Measurements from ENCODE around the gene SLC25A19. TPM values are rescaled to one million over a fixed set of nuclear protein-coding genes. Genes with fewer than 3 reads are reported as not detected.

The SLC25A19 gene
- total RNA-seq, 1 experiment from 2014 or later: 19.4 TPM

DNA sequence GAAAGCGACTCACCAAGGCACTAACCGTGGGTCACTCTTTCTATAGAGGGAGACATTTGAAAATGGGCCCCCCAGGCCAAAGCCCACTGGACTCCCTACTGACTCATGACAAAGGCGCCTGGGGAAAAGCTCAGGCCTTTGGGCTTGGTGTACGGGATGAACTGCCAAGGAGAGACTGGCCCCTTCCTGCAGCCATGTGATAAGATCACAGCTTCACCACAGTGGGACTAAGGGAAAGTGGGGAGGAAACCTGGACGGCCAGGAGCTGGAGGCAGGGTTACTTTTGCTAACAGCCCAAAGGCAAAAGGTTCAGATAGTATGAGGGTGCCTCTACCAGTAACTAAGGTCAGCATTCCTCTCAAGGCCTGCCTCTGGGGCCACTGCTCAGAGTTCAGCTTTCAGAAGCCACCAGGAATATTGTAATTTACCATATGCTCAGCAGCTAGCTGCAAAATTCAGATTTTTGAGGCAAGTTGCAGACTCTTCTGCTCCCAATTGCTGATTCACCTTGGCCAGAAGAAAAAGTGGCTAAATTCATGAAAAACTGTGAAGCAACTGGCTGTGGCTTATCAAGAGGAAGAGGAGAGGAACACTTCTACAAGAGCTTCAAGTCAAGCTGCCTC lies 37.1 kb upstream of the SLC25A19 start:
- ChIA-PET POLR2A (ENCODE audit: unreplicated experiment) (interaction anchor here (0.6 kb wide), 1 partner anchor 324 kb away, joined by 3 read pairs; no protein-coding TSS in a partner anchor), CTCF (interaction anchor here (0.5 to 0.6 kb wide), 3 partner anchors 76 to 468 kb away, joined by 4 to 6 read pairs (median 5); no protein-coding TSS in a partner anchor)
- Histone ChIP-seq H3K4me3 (no peak overlapping the region), H3K4me2 (no peak overlapping the region), H3K27ac (no peak overlapping the region), H3K9me2 (ENCODE audit: insufficient read depth) (no peaks in the 10 kb centered on the region), H2AFZ (no peak overlapping the region), H3K36me3 (ENCODE audit: low read depth) (no peaks in the 10 kb centered on the region), H3K79me2 (ENCODE audit: low read depth) (no peaks in the 10 kb centered on the region; the same call in 1 of the 2 replicates), H3K27me3 (ENCODE audit: insufficient read depth, low read depth) (no peaks in the 10 kb centered on the region), H4K20me1 (ENCODE audit: insufficient read depth) (peaks cover 17% of the 10 kb centered on the region), H3F3A (ENCODE audit: insufficient read depth, low read depth) (peaks cover 34% of the 10 kb centered on the region), H3K4me1 (replicated peaks; ENCODE audit: insufficient read depth) (no peaks in the 10 kb centered on the region), H3K9me3 (ENCODE audit: insufficient read depth, low read depth) (no peaks in the 10 kb centered on the region)
- DNase-seq: no peak
- no TSS peak for BruUV-seq (replicated peaks)
- TF ChIP-seq, protein P1, sequence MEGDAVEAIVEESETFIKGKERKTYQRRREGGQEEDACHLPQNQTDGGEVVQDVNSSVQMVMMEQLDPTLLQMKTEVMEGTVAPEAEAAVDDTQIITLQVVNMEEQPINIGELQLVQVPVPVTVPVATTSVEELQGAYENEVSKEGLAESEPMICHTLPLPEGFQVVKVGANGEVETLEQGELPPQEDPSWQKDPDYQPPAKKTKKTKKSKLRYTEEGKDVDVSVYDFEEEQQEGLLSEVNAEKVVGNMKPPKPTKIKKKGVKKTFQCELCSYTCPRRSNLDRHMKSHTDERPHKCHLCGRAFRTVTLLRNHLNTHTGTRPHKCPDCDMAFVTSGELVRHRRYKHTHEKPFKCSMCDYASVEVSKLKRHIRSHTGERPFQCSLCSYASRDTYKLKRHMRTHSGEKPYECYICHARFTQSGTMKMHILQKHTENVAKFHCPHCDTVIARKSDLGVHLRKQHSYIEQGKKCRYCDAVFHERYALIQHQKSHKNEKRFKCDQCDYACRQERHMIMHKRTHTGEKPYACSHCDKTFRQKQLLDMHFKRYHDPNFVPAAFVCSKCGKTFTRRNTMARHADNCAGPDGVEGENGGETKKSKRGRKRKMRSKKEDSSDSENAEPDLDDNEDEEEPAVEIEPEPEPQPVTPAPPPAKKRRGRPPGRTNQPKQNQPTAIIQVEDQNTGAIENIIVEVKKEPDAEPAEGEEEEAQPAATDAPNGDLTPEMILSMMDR (conservative IDR thresholded peaks at IDR 0.05): no peak
- TF ChIP-seq EZH2 (IDR thresholded peaks at IDR 0.05; ENCODE audit: low read depth): no peak
- intact Hi-C loops (cut with micrococcal nuclease; ENCODE audit: unreplicated experiment): no loop called here

DNA sequence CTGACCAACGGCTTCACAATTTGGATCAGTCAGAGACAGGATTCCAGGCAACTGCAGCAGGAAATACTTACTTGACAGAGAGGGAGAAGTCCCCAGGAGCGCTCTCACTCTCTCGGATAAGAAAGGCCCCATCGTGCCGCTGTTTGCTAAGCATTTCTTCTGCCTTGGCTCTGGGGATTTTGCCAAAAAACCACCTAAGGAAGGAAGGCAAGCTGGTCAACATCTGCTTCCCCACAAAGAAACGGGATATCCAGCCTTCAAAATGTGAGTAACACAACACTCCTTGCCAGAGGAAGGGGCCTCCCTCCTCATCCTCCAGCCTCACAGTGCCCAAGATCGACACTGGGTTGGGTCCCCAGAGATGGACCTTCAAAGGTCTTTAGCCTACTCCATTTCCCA lies 36.6 kb upstream of the SLC25A19 start:
- H3K4me3 ChIP-seq: no peak overlapping the region
- no peaks in the 10 kb centered on the region for H3K36me3 ChIP-seq (ENCODE audit: low read depth)
- no peak overlapping the region for H3K4me2 ChIP-seq
- no TSS peak for BruUV-seq (replicated peaks)
- TF ChIP-seq, protein P1 (conservative IDR thresholded peaks at IDR 0.05): no peak
- no peak for TF ChIP-seq EZH2 (IDR thresholded peaks at IDR 0.05; ENCODE audit: low read depth)
- H3K9me3 ChIP-seq (ENCODE audit: insufficient read depth, low read depth): no peaks in the 10 kb centered on the region
- intact Hi-C loops (cut with micrococcal nuclease; ENCODE audit: unreplicated experiment): no loop called here
- no peaks in the 10 kb centered on the region; the same call in 1 of the 2 replicates for H3K79me2 ChIP-seq (ENCODE audit: low read depth)
- H3K9me2 ChIP-seq (ENCODE audit: insufficient read depth): no peaks in the 10 kb centered on the region
- POLR2A ChIA-PET (ENCODE audit: unreplicated experiment): interaction anchor here (0.6 kb wide), 1 partner anchor 325 kb away, joined by 3 read pairs; no protein-coding TSS in a partner anchor
- peaks cover 17% of the 10 kb centered on the region for H4K20me1 ChIP-seq (ENCODE audit: insufficient read depth)
- H2AFZ ChIP-seq: no peak overlapping the region
- no peaks in the 10 kb centered on the region for H3K4me1 ChIP-seq (replicated peaks; ENCODE audit: insufficient read depth)
- CTCF ChIA-PET: interaction anchor here (0.5 to 0.6 kb wide), 3 partner anchors 77 to 468 kb away, joined by 4 to 6 read pairs (median 5); no protein-coding TSS in a partner anchor
- no peaks in the 10 kb centered on the region for H3K27me3 ChIP-seq (ENCODE audit: insufficient read depth, low read depth)
- H3K27ac ChIP-seq: no peak overlapping the region
- no peak for DNase-seq
- peaks cover 34% of the 10 kb centered on the region for H3F3A ChIP-seq (ENCODE audit: insufficient read depth, low read depth)

DNA sequence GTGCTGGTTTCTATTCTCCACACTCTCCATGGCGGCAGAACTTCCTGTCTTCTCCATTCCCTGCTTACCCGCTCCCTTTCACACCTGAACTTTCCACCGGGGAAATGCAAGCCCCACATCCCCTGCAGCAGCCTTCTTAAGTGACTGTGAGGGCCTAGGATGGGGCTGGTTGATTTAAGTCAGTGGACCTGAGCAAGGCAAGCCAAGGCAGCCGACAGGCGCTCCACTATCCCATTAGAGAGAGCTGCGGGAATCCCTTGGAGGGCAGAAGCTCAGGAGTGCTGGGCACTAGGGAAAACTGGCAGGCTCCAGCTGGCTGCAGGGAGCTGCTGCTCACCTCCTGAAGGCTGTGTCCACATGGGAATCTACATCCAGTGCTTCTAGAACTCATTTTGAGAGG lies 36.1 kb upstream of the SLC25A19 start:
- Histone ChIP-seq H4K20me1 (ENCODE audit: insufficient read depth) (peaks cover 17% of the 10 kb centered on the region), H2AFZ (no peak overlapping the region), H3F3A (ENCODE audit: insufficient read depth, low read depth) (peaks cover 34% of the 10 kb centered on the region), H3K27me3 (ENCODE audit: insufficient read depth, low read depth) (no peaks in the 10 kb centered on the region), H3K4me3 (no peak overlapping the region), H3K4me2 (no peak overlapping the region), H3K9me3 (ENCODE audit: insufficient read depth, low read depth) (no peaks in the 10 kb centered on the region), H3K9me2 (ENCODE audit: insufficient read depth) (no peaks in the 10 kb centered on the region), H3K79me2 (ENCODE audit: low read depth) (no peaks in the 10 kb centered on the region; the same call in 1 of the 2 replicates), H3K4me1 (replicated peaks; ENCODE audit: insufficient read depth) (no peaks in the 10 kb centered on the region), H3K36me3 (ENCODE audit: low read depth) (no peaks in the 10 kb centered on the region), H3K27ac (no peak overlapping the region)
- TF ChIP-seq, protein P1 (conservative IDR thresholded peaks at IDR 0.05): no peak
- TF ChIP-seq EZH2 (IDR thresholded peaks at IDR 0.05; ENCODE audit: low read depth): no peak
- POLR2A ChIA-PET (ENCODE audit: unreplicated experiment): no interaction called here
- CTCF ChIA-PET: no interaction called here
- no peak for DNase-seq
- intact Hi-C loops (cut with micrococcal nuclease; ENCODE audit: unreplicated experiment): no loop called here
- no TSS peak for BruUV-seq (replicated peaks)

All from PC-9 (cell line).